HCT116 (cell line): Measurements from ENCODE around the gene URM1. TPM values are rescaled to one million over a fixed set of nuclear protein-coding genes. Genes with fewer than 3 reads are reported as not detected.

Source experiments
- ATAC-seq: fragments of 200-7000 bp; cut with Tn5 transposase; 2 replicates; pipeline ENCODE4 v1.9.1; 2020; ENCODE audit warnings: mild to moderate bottlenecking, moderate library complexity
- BruUV-seq: library from RNA; stranded (reverse); fragments of 400-500 nt; replicated peaks from 2 replicates; lab custom pipeline; 2021; lab: Mats Ljungman, UMichigan
- CTCF ChIA-PET: fragments of 300-600 bp; sonication (Branson Sonifier 250); formaldehyde crosslinking; loops from one replicate; lab custom pipeline; 2021; ENCODE audit warnings: antibody characterized with exemption; lab: Charles Lee
- POLR2A ChIA-PET: fragments of 300-600, 350-600 bp; sonication (Branson Sonifier 250); formaldehyde crosslinking; loops from one replicate; lab custom pipeline; 2021; ENCODE audit warnings: antibody characterized with exemption; lab: Charles Lee
- RAD21 ChIA-PET, 2 experiments: fragments of 300-600 bp; sonication (Branson Sonifier 250); formaldehyde crosslinking; loops; one replicate each; lab custom pipeline; 2023; ENCODE audit warnings: low total read pairs in 2 of 2; ENCODE audit not compliant: uncharacterized antibody in 2 of 2, unreplicated experiment in 2 of 2, low non-redundant PET in 1 of 2; lab: Charles Lee
- DNase-seq: peaks from one replicate; pipeline ENCODE4 v3.0.0-alpha.2; 2010; ENCODE audit warnings: low read depth, low spot score
- H2AFZ ChIP-seq: fragments of 200-600 bp; shearing (Covaris generic), sonication (generic); 2 replicates; pipeline ENCODE4 v1.6.1; 2017; ENCODE audit warnings: low read depth, mixed run types, mixed read lengths, antibody characterized with exemption, low read length; ENCODE audit not compliant: poor library complexity, severe bottlenecking
- H3K27ac ChIP-seq: 2 replicates; pipeline ENCODE4 v1.5.1; 2012; ENCODE audit warnings: low read depth, low read length
- H3K27me3 ChIP-seq: fragments of 200-600 bp; sonication (generic); 2 replicates; pipeline ENCODE4 v1.6.1; 2016; ENCODE audit warnings: mixed run types, low read length, mixed read lengths; ENCODE audit not compliant: insufficient read depth
- H3K36me3 ChIP-seq, 2 experiments: fragments of 200-500 bp in 1 of 2; fragments of 200-600 bp in 1 of 2; sonication (Bioruptor generic) in 1 of 2; sonication (generic) in 1 of 2; 2 replicates each; pipeline versions ENCODE4 v1.5.1 to v1.6.1; 2014 to 2016; ENCODE audit warnings: low read length in 2 of 2, inconsistent platforms in 1 of 2, mixed read lengths in 1 of 2, mixed run types in 1 of 2; ENCODE audit not compliant: insufficient read depth in 2 of 2, control insufficient read depth in 1 of 2
- H3K4me1 ChIP-seq, 2 experiments: fragments of 200-600 bp in 1 of 2; sonication (generic) in 1 of 2; 2 replicates each; pipeline versions ENCODE4 v1.5.1 to v1.6.1; 2012 to 2017; ENCODE audit warnings: low read length in 2 of 2, inconsistent platforms in 1 of 2, mild to moderate bottlenecking in 1 of 2, mixed read lengths in 1 of 2, mixed run types in 1 of 2, moderate library complexity in 1 of 2; ENCODE audit not compliant: insufficient read depth in 2 of 2, control insufficient read depth in 1 of 2
- H3K4me2 ChIP-seq: fragments of 200-600 bp; sonication (generic); 2 replicates; pipeline ENCODE4 v1.6.1; 2017; ENCODE audit warnings: mixed run types, low read length, mixed read lengths
- H3K4me3 ChIP-seq, 2 experiments: fragments of 200-600 bp in 1 of 2; sonication (generic) in 1 of 2; replicated peaks in 1 of 2; 2 replicates each; pipeline ENCODE4 v1.5.1; 2011 to 2016; ENCODE audit warnings: low read length in 2 of 2, control low read depth in 1 of 2, low read depth in 1 of 2, mild to moderate bottlenecking in 1 of 2, mixed read lengths in 1 of 2, mixed run types in 1 of 2
- H3K79me2 ChIP-seq: fragments of 200-600 bp; sonication (generic); 2 replicates; pipeline ENCODE4 v1.6.1; 2017; ENCODE audit warnings: mild to moderate bottlenecking, mixed run types, low read length, moderate library complexity, mixed read lengths; ENCODE audit not compliant: insufficient read depth
- H3K9ac ChIP-seq: fragments of 200-600 bp; sonication (generic); 2 replicates; pipeline ENCODE4 v1.6.1; 2016; ENCODE audit warnings: low read length, mixed read lengths
- H3K9me2 ChIP-seq: fragments of 200-600 bp; sonication (generic), shearing (Covaris generic); 2 replicates; pipeline ENCODE4 v1.6.1; 2017; ENCODE audit warnings: mixed run types, mild to moderate bottlenecking, moderate library complexity; ENCODE audit not compliant: insufficient read depth
- H3K9me3 ChIP-seq, 2 experiments: fragments of 200-500 bp in 1 of 2; fragments of 200-600 bp in 1 of 2; sonication (Bioruptor generic) in 1 of 2; sonication (generic) in 1 of 2; 2 replicates each; pipeline ENCODE4 v1.6.1; 2014 to 2017; ENCODE audit warnings: low read length in 2 of 2, mixed read lengths in 2 of 2, inconsistent platforms in 1 of 2, low read depth in 1 of 2, mild to moderate bottlenecking in 1 of 2, mixed run types in 1 of 2, moderate library complexity in 1 of 2; ENCODE audit not compliant: control insufficient read depth in 1 of 2, insufficient read depth in 1 of 2
- H4K20me1 ChIP-seq: fragments of 200-600 bp; sonication (generic), shearing (Covaris generic); 2 replicates; pipeline ENCODE4 v1.6.1; 2017; ENCODE audit warnings: mixed run types, mild to moderate bottlenecking, moderate library complexity; ENCODE audit not compliant: insufficient read depth
- CBX3 ChIP-seq: IDR thresholded peaks from 2 replicates; pipeline ENCODE4 v1.6.1; 2012; ENCODE audit warnings: low read depth
- CEBPB ChIP-seq: IDR thresholded peaks from 2 replicates; pipeline ENCODE4 v1.6.1; 2012; ENCODE audit warnings: low read depth
- ELF1 ChIP-seq: IDR thresholded peaks from 2 replicates; pipeline ENCODE4 v1.6.1; 2012; ENCODE audit warnings: low read depth, borderline replicate concordance
- EZH2 ChIP-seq: fragments of 200-600 bp; sonication (generic); IDR thresholded peaks from 2 replicates; pipeline ENCODE4 v1.6.1; 2017; ENCODE audit warnings: antibody characterized with exemption, mixed run types
- EZH2phosphoT487 ChIP-seq: fragments of 200-600 bp; IDR thresholded peaks from 2 replicates; pipeline ENCODE4 v1.6.1; 2018; ENCODE audit warnings: antibody characterized with exemption, borderline replicate concordance
- FOSL1 ChIP-seq: IDR thresholded peaks from 2 replicates; pipeline ENCODE4 v1.6.1; 2012; ENCODE audit warnings: low read depth
- JUND ChIP-seq: IDR thresholded peaks from 2 replicates; pipeline ENCODE4 v1.6.1; 2012
- MAX ChIP-seq: IDR thresholded peaks from 2 replicates; pipeline ENCODE4 v1.6.1; 2012
- POLR2AphosphoS5 ChIP-seq: IDR thresholded peaks from 2 replicates; pipeline ENCODE4 v1.6.1; 2011; ENCODE audit warnings: mild to moderate bottlenecking, low read depth, low read length, moderate library complexity
- SIN3A ChIP-seq: IDR thresholded peaks from 2 replicates; pipeline ENCODE4 v1.6.1; 2012; ENCODE audit warnings: low read depth
- SP1 ChIP-seq: IDR thresholded peaks from 2 replicates; pipeline ENCODE4 v1.6.1; 2012; ENCODE audit warnings: low read depth
- SRF ChIP-seq: IDR thresholded peaks from 2 replicates; pipeline ENCODE4 v1.6.1; 2012; ENCODE audit warnings: low read depth
- TCF7L2 ChIP-seq: IDR thresholded peaks from 2 replicates; pipeline ENCODE4 v1.7.0; 2011; ENCODE audit warnings: borderline replicate concordance, inconsistent platforms; ENCODE audit not compliant: insufficient read depth, insufficient read length; ENCODE audit errors: extremely low read depth
- YY1 ChIP-seq: IDR thresholded peaks from 2 replicates; pipeline ENCODE4 v1.6.1; 2011; ENCODE audit warnings: low read length, low read depth, moderate library complexity, mild to moderate bottlenecking; ENCODE audit not compliant: insufficient replicate concordance; ENCODE audit errors: extremely low read depth
- ZFX ChIP-seq: fragments of 450-650 bp; IDR thresholded peaks from 2 replicates; pipeline ENCODE4 v1.6.1; 2017
- ZNF274 ChIP-seq: fragments of 200-500 bp; sonication (Bioruptor generic); IDR thresholded peaks from 2 replicates; pipeline ENCODE4 v1.6.1; 2014; ENCODE audit warnings: mild to moderate bottlenecking, low read depth, low read length, inconsistent platforms
- intact Hi-C: fragments of 100-400 bp; cut with micrococcal nuclease; formaldehyde crosslinking; loops from 2 replicates; pipeline ENCODE4 v1.10.0; 2022
- total RNA-seq: library from RNA; stranded (reverse); gene quantifications from one replicate; pipeline ENCODE4 v1.2.1, GENCODE V29; 2021; ENCODE audit not compliant: unreplicated experiment
- TF ChIP-seq, protein P1 (sequence below): IDR thresholded peaks from 2 replicates; pipeline ENCODE4 v1.6.1; 2011; ENCODE audit warnings: mild to moderate bottlenecking, low read length, moderate library complexity; ENCODE audit not compliant: insufficient replicate concordance; ENCODE audit errors: extremely low read depth
- TF ChIP-seq, protein P2 (sequence below): IDR thresholded peaks from 2 replicates; pipeline ENCODE4 v1.6.1; 2012; ENCODE audit warnings: low read depth

URM1 gene
- total RNA-seq, 1 experiment from 2014 or later, result 51.6 TPM

- H3K79me2 ChIP-seq, result no peaks in the 10 kb centered on the region
- ChIA-PET POLR2A (no interaction called here), RAD21 (no interaction called here), CTCF (interaction anchor here (1.1 kb wide), 1 partner anchor 14 kb away, joined by 6 read pairs; no protein-coding TSS in a partner anchor)
- H3K36me3 ChIP-seq, result no peaks in the 10 kb centered on the region
- no peak overlapping the region for H3K27ac ChIP-seq
- no peaks in the 10 kb centered on the region for H4K20me1 ChIP-seq
- no peaks in the 10 kb centered on the region for H3K27me3 ChIP-seq
- no peaks in the 10 kb centered on the region for H3K9me2 ChIP-seq
- H3K4me2 ChIP-seq, result no peak overlapping the region
- H3K9me3 ChIP-seq, result no peaks in the 10 kb centered on the region
- ATAC-seq, result no peak
- TF ChIP-seq, protein P1, sequence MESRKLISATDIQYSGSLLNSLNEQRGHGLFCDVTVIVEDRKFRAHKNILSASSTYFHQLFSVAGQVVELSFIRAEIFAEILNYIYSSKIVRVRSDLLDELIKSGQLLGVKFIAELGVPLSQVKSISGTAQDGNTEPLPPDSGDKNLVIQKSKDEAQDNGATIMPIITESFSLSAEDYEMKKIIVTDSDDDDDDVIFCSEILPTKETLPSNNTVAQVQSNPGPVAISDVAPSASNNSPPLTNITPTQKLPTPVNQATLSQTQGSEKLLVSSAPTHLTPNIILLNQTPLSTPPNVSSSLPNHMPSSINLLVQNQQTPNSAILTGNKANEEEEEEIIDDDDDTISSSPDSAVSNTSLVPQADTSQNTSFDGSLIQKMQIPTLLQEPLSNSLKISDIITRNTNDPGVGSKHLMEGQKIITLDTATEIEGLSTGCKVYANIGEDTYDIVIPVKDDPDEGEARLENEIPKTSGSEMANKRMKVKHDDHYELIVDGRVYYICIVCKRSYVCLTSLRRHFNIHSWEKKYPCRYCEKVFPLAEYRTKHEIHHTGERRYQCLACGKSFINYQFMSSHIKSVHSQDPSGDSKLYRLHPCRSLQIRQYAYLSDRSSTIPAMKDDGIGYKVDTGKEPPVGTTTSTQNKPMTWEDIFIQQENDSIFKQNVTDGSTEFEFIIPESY, result no peak
- TF ChIP-seq SP1 (no peak), TCF7L2 (no peak), ZNF274 (no peak), FOSL1 (no peak), POLR2AphosphoS5 (no peak), SIN3A (no peak), MAX (no peak), CEBPB (no peak), SRF (no peak), YY1 (no peak), EZH2phosphoT487 (no peak), ZFX (no peak), JUND (no peak), CBX3 (no peak), EZH2 (no peak), ELF1 (no peak)
- TF ChIP-seq, protein P2, sequence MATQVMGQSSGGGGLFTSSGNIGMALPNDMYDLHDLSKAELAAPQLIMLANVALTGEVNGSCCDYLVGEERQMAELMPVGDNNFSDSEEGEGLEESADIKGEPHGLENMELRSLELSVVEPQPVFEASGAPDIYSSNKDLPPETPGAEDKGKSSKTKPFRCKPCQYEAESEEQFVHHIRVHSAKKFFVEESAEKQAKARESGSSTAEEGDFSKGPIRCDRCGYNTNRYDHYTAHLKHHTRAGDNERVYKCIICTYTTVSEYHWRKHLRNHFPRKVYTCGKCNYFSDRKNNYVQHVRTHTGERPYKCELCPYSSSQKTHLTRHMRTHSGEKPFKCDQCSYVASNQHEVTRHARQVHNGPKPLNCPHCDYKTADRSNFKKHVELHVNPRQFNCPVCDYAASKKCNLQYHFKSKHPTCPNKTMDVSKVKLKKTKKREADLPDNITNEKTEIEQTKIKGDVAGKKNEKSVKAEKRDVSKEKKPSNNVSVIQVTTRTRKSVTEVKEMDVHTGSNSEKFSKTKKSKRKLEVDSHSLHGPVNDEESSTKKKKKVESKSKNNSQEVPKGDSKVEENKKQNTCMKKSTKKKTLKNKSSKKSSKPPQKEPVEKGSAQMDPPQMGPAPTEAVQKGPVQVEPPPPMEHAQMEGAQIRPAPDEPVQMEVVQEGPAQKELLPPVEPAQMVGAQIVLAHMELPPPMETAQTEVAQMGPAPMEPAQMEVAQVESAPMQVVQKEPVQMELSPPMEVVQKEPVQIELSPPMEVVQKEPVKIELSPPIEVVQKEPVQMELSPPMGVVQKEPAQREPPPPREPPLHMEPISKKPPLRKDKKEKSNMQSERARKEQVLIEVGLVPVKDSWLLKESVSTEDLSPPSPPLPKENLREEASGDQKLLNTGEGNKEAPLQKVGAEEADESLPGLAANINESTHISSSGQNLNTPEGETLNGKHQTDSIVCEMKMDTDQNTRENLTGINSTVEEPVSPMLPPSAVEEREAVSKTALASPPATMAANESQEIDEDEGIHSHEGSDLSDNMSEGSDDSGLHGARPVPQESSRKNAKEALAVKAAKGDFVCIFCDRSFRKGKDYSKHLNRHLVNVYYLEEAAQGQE, result no peak
- intact Hi-C loops, result no loop called here
- no TSS peak for BruUV-seq
- peaks cover 23 to 39% of the 10 kb centered on the region in 2 experiments for H3K4me1 ChIP-seq
- no peak overlapping the region for H2AFZ ChIP-seq
- DNase-seq, result no peak
- no peak overlapping the region for H3K4me3 ChIP-seq
- no peak overlapping the region for H3K9ac ChIP-seq
Measured at GRCh38 chr9:128424268-128424780, 53.1 kb downstream of the URM1 start.
